GM12878 (cell line): Measurements from ENCODE around the gene PCNP. TPM values are rescaled to one million over a fixed set of nuclear protein-coding genes. Genes with fewer than 3 reads are reported as not detected.
"Not testable (repeated sequence)": the region's sequence is repeated elsewhere in the genome, so short reads cannot be mapped to it uniquely, and the experiment has no call there.

Source experiments
- ATAC-seq: fragments of 200-7000 bp; cut with Tn5 transposase; 3 replicates; pipeline ENCODE4 v1.9.1; 2020; ENCODE audit warnings: mild to moderate bottlenecking, moderate library complexity
- BruUV-seq: library from RNA; stranded (reverse); fragments of 400-500 nt; replicated peaks from 2 replicates; lab custom pipeline; 2021; lab: Mats Ljungman, UMichigan
- CTCF ChIA-PET: fragments of 300-600 bp; sonication (Branson Sonifier 250); formaldehyde crosslinking; extraction: SDS; loops from one replicate; lab custom pipeline; 2021; ENCODE audit warnings: inconsistent platforms; lab: Yijun Ruan, JAX
- POLR2A ChIA-PET: fragments of 350-600 bp; formaldehyde crosslinking; extraction: SDS; loops from one replicate; lab custom pipeline; 2021; ENCODE audit warnings: inconsistent platforms; lab: Charles Lee
- RAD21 ChIA-PET: fragments of 300-600 bp; sonication (Branson Sonifier 250); formaldehyde crosslinking; loops from one replicate; lab custom pipeline; 2023; ENCODE audit warnings: antibody characterized with exemption; ENCODE audit not compliant: unreplicated experiment; lab: Charles Lee
- SMC1A ChIA-PET: fragments of 300-600 bp; sonication (Branson Sonifier 250); formaldehyde crosslinking; loops from one replicate; lab custom pipeline; 2023; ENCODE audit not compliant: unreplicated experiment, uncharacterized antibody; lab: Charles Lee
- DNase-seq: peaks from one replicate; pipeline ENCODE4 v3.0.0-alpha.2; 2011; ENCODE audit warnings: low read depth, low spot score
- FAIRE-seq: peaks from 3 replicates; lab custom pipeline; 2011; peaks lifted over from hg19 to GRCh38; lab: Jason Lieb, UNC
- H2AFZ ChIP-seq: 2 replicates; pipeline ENCODE4 v1.6.0; 2011; ENCODE audit warnings: low read depth, low read length, control low read depth; ENCODE audit not compliant: control insufficient read depth
- H3K27ac ChIP-seq: 2 replicates; pipeline ENCODE4 v1.5.1; 2011; ENCODE audit warnings: control low read depth; ENCODE audit not compliant: control insufficient read depth, insufficient read depth
- H3K27me3 ChIP-seq, 2 experiments: replicated peaks in 1 of 2; 2 replicates each; pipeline versions ENCODE4 v1.6.0 to v1.6.1; 2011; ENCODE audit warnings: low read length in 1 of 2; ENCODE audit not compliant: control insufficient read depth in 2 of 2, insufficient read depth in 2 of 2
- H3K36me3 ChIP-seq, 2 experiments: 2 replicates each; pipeline ENCODE4 v1.5.1; 2011; ENCODE audit warnings: low read length in 1 of 2; ENCODE audit not compliant: control insufficient read depth in 2 of 2, insufficient read depth in 2 of 2
- H3K4me1 ChIP-seq: 2 replicates; pipeline ENCODE4 v1.6.1; 2011; ENCODE audit warnings: mild to moderate bottlenecking, low read length, moderate library complexity, mixed read lengths; ENCODE audit not compliant: control insufficient read depth, insufficient read depth
- H3K4me2 ChIP-seq: 2 replicates; pipeline ENCODE4 v1.6.0; 2011; ENCODE audit warnings: control low read depth; ENCODE audit not compliant: control insufficient read depth, insufficient read depth
- H3K4me3 ChIP-seq: fragments of 200-600 bp; sonication (generic); 2 replicates; pipeline ENCODE4 v1.5.1; 2016
- H3K79me2 ChIP-seq: 2 replicates; pipeline ENCODE4 v1.6.0; 2011; ENCODE audit warnings: low read length; ENCODE audit not compliant: control insufficient read depth, insufficient read depth
- H3K9ac ChIP-seq: 2 replicates; pipeline ENCODE4 v1.8.0; 2011; ENCODE audit warnings: low read length, control low read depth, mixed read lengths; ENCODE audit not compliant: control insufficient read depth, insufficient read depth
- H3K9me3 ChIP-seq: replicated peaks from 3 replicates; pipeline ENCODE4 v1.5.1; 2011; ENCODE audit warnings: mild to moderate bottlenecking, low read length; ENCODE audit not compliant: control insufficient read depth, insufficient read depth
- H4K20me1 ChIP-seq: 2 replicates; pipeline ENCODE4 v1.6.0; 2011; ENCODE audit not compliant: control insufficient read depth, insufficient read depth
- KDM1A ChIP-seq: fragments of 200-600 bp; sonication (generic); IDR thresholded peaks from 2 replicates; pipeline ENCODE4 v1.6.1; 2016; ENCODE audit warnings: borderline replicate concordance
- MYC ChIP-seq: IDR thresholded peaks from 2 replicates; pipeline ENCODE4 v1.6.1; 2011; ENCODE audit warnings: mild to moderate bottlenecking, low read length, moderate library complexity, inconsistent platforms; ENCODE audit not compliant: insufficient read depth, insufficient replicate concordance, insufficient read length, severe bottlenecking
- RAD21 ChIP-seq: IDR thresholded peaks from 2 replicates; pipeline ENCODE4 v1.6.1; 2011; ENCODE audit warnings: mild to moderate bottlenecking, low read depth, low read length, moderate library complexity; ENCODE audit not compliant: insufficient read depth
- WGBS: methylation state at CpG from one replicate; pipeline ENCODE4 v1.1.6; 2016; ENCODE audit warnings: low lambda C conversion rate; ENCODE audit not compliant: insufficient replicate concordance, insufficient coverage; ENCODE audit errors: missing lambda C conversion rate; 5-methylcytosine and 5-hydroxymethylcytosine counted together
- in situ Hi-C: fragments of 300-500 bp; cut with MboI; formaldehyde crosslinking; loops from 9 replicates; pipeline ENCODE4 v1.14.3; 2018; ENCODE audit warnings: mixed read lengths
- intact Hi-C: fragments of 100-400 bp; cut with micrococcal nuclease; formaldehyde crosslinking; loops from one replicate; pipeline ENCODE4 v1.14.2; 2022; ENCODE audit not compliant: unreplicated experiment
- polyA plus RNA-seq, 11 experiments: library from polyadenylated mRNA; depleted of rRNA in 4 of 11; unstranded in 6 of 11; stranded (reverse) in 5 of 11; fragments of >200 nt; fragmentation: Nextera tagmentation in 4 of 11; fragmentation: Illumina TruSeq in 1 of 11; extraction: Ambion mirVana in 4 of 11; extraction: Trizol in 1 of 11; gene quantifications; 1 replicate in 1 of 11; 2 replicates in 10 of 11; pipeline versions ENCODE4 v1.2.1 to v1.2.3, GENCODE V29; 2011 to 2016; ENCODE audit warnings: inconsistent platforms in 2 of 11, missing spikeins in 2 of 11, low read depth in 1 of 11
- total RNA-seq, 4 experiments: library from RNA; depleted of rRNA in 3 of 4; stranded (reverse); fragments of >200 nt in 3 of 4; fragmentation: Illumina TruSeq in 1 of 4; extraction: Trizol in 1 of 4; gene quantifications; 2 replicates each; pipeline versions ENCODE4 v1.2.1 to v1.2.3, GENCODE V29; 2013 to 2021

The PCNP gene
- total and polyA plus RNA-seq, 10 of the 15 experiments (the other 5 are each of a cell fraction or from before 2014, with no cell fraction given), result 49.8 to 179 (median 109) TPM

GRCh38 chr3:101631098-101631796 is 57.3 kb downstream of the PCNP start:
- in situ Hi-C loops (no loop called here), intact Hi-C loops (no loop called here)
- no TSS peak for BruUV-seq
- Histone ChIP-seq H3K9me3 (no peaks in the 10 kb centered on the region), H3K27ac (no peak overlapping the region), H2AFZ (no peak overlapping the region), H3K36me3 (no peaks in the 10 kb centered on the region), H3K9ac (no peak overlapping the region), H3K79me2 (no peaks in the 10 kb centered on the region), H3K4me2 (no peak overlapping the region), H4K20me1 (no peaks in the 10 kb centered on the region), H3K4me1 (no peaks in the 10 kb centered on the region; the same call in 1 of the 2 replicates), H3K27me3 (no peaks in the 10 kb centered on the region; a peak in 1 of 4 replicates), H3K4me3 (no peak overlapping the region)
- RAD21 ChIA-PET, result interaction anchor here (1.3 kb wide), 2 partner anchors 54 to 57 kb away, joined by 3 to 5 read pairs; partner anchors contain the start of gene PCNP
- ATAC-seq (no peak), FAIRE-seq (no peak), DNase-seq (no peak)
- SMC1A ChIA-PET, result interaction anchor here (0.7 kb wide), 1 partner anchor 58 kb away, joined by 3 read pairs; no protein-coding TSS in a partner anchor
- CTCF ChIA-PET, result interaction anchor here (0.6 kb wide), 1 partner anchor 555 kb away, joined by 3 read pairs; no protein-coding TSS in a partner anchor
- POLR2A ChIA-PET, result no interaction called here
- 83% methylated on average over 1 of the region's 1 CpG for WGBS
- no peak for TF ChIP-seq MYC
- no peak for TF ChIP-seq KDM1A
- TF ChIP-seq RAD21, result no peak

GRCh38 chr3:101631959-101632358 is 58.0 kb downstream of the PCNP start:
- DNase-seq, H3K27me3 ChIP-seq, H2AFZ ChIP-seq, H3K4me2 ChIP-seq, BruUV-seq, H3K9me3 ChIP-seq, intact Hi-C loops, FAIRE-seq, H3K27ac ChIP-seq, H3K4me3 ChIP-seq, POLR2A ChIA-PET, ATAC-seq, in situ Hi-C loops, H3K36me3 ChIP-seq, H4K20me1 ChIP-seq, H3K79me2 ChIP-seq, H3K9ac ChIP-seq, H3K4me1 ChIP-seq: not testable (repeated sequence)
- ChIA-PET RAD21 (interaction anchor here (1.3 kb wide), 2 partner anchors 55 to 58 kb away, joined by 3 to 5 read pairs; partner anchors contain the start of gene PCNP), CTCF (interaction anchor here (0.6 kb wide), 1 partner anchor 556 kb away, joined by 3 read pairs; no protein-coding TSS in a partner anchor), SMC1A (interaction anchor here (0.7 kb wide), 1 partner anchor 58 kb away, joined by 3 read pairs; no protein-coding TSS in a partner anchor)
- WGBS, result 78% methylated on average over 8 of the region's 8 CpGs
